Islet of Langerhans (tissue), 1 donor: ENCODE results near the gene AK3.

ENCODE experiments used
- FAIRE-seq: peaks from one replicate; lab custom pipeline; 2011; peaks lifted over from hg19 to GRCh38; lab: Jason Lieb, UNC

AK3 gene

GRCh38 chr9:4746278-4747030 lies 5.5 kb upstream of the AK3 start:
- no peak for FAIRE-seq

GRCh38 chr9:4743131-4743875 lies 2.3 kb upstream of the AK3 start:
- FAIRE-seq = no peak

- FAIRE-seq = no peak
Measured at GRCh38 chr9:4742246-4742645, 1.2 kb upstream of the AK3 start.

- FAIRE-seq = no peak
Measured at GRCh38 chr9:4741365-4742089, 525 bp upstream of the AK3 start.

- peak; percentile 93 for FAIRE-seq
Measured at GRCh38 chr9:4740388-4740637, 689 bp downstream of the AK3 start.

- no peak for FAIRE-seq
Measured at GRCh38 chr9:4739587-4740387, 1.2 kb downstream of the AK3 start.

- FAIRE-seq = no peak
Measured at GRCh38 chr9:4738866-4739586, 2.0 kb downstream of the AK3 start.

- FAIRE-seq = no peak
Measured at GRCh38 chr9:4734150-4734549, 6.9 kb downstream of the AK3 start.

- FAIRE-seq = no peak
Measured at GRCh38 chr9:4732890-4733289, 8.1 kb downstream of the AK3 start.

- FAIRE-seq = no peak
Measured at GRCh38 chr9:4727593-4727992, 13.4 kb downstream of the AK3 start.

GRCh38 chr9:4725706-4726442 lies 15.1 kb downstream of the AK3 start:
- FAIRE-seq = no peak

GRCh38 chr9:4721736-4722135 lies 19.3 kb downstream of the AK3 start:
- no peak for FAIRE-seq

- no peak for FAIRE-seq
Measured at GRCh38 chr9:4718911-4719310, 22.1 kb downstream of the AK3 start.

GRCh38 chr9:4717815-4718214 lies 23.2 kb downstream of the AK3 start:
- FAIRE-seq = no peak

- no peak for FAIRE-seq
Measured at GRCh38 chr9:4716163-4716562, 24.8 kb downstream of the AK3 start.

GRCh38 chr9:4714266-4715016 lies 26.6 kb downstream of the AK3 start:
- no peak for FAIRE-seq

GRCh38 chr9:4713849-4714248 lies 27.2 kb downstream of the AK3 start:
- FAIRE-seq = peak; percentile 91

GRCh38 chr9:4709380-4709779 lies 31.6 kb downstream of the AK3 start:
- FAIRE-seq = peak; percentile 95

- FAIRE-seq = peak; percentile 58
Measured at GRCh38 chr9:4706971-4707622, 33.9 kb downstream of the AK3 start.

GRCh38 chr9:4706021-4706420 lies 35.0 kb downstream of the AK3 start:
- no peak for FAIRE-seq
